Stimulated activated CD8-positive, alpha-beta memory T cell treated with anti-CD3 and anti-CD28 coated beads, Interleukin-15, amount 100 ng/mL, for 4 hours (primary cell): ENCODE data around the gene MUC4.

Experiments used
- DNase-seq, 2 donors: peaks; one replicate each; pipeline ENCODE4 v3.0.0-alpha.2; 2020; ENCODE audit warnings: low read depth in 2 of 2

The MUC4 gene

GRCh38 chr3:195699860-195700259, 111.9 kb downstream of the MUC4 start:
- DNase-seq: no peak

- no peak for DNase-seq
Observed at GRCh38 chr3:195699388-195699771, 112.3 kb downstream of the MUC4 start.

- no peak for DNase-seq
Observed at GRCh38 chr3:195698647-195699387, 112.9 kb downstream of the MUC4 start.

- DNase-seq: no peak
Observed at GRCh38 chr3:195698325-195698646, 113.4 kb downstream of the MUC4 start.

GRCh38 chr3:195697582-195698324, 114.0 kb downstream of the MUC4 start:
- no peak for DNase-seq
